ENCODE measurements around the gene IFT81.
"Not testable (repeated sequence)": the region's sequence is repeated elsewhere in the genome, so short reads cannot be mapped to it uniquely, and the experiment has no call there.

IFT81 gene, protein sequence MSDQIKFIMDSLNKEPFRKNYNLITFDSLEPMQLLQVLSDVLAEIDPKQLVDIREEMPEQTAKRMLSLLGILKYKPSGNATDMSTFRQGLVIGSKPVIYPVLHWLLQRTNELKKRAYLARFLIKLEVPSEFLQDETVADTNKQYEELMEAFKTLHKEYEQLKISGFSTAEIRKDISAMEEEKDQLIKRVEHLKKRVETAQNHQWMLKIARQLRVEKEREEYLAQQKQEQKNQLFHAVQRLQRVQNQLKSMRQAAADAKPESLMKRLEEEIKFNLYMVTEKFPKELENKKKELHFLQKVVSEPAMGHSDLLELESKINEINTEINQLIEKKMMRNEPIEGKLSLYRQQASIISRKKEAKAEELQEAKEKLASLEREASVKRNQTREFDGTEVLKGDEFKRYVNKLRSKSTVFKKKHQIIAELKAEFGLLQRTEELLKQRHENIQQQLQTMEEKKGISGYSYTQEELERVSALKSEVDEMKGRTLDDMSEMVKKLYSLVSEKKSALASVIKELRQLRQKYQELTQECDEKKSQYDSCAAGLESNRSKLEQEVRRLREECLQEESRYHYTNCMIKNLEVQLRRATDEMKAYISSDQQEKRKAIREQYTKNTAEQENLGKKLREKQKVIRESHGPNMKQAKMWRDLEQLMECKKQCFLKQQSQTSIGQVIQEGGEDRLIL

DNA sequence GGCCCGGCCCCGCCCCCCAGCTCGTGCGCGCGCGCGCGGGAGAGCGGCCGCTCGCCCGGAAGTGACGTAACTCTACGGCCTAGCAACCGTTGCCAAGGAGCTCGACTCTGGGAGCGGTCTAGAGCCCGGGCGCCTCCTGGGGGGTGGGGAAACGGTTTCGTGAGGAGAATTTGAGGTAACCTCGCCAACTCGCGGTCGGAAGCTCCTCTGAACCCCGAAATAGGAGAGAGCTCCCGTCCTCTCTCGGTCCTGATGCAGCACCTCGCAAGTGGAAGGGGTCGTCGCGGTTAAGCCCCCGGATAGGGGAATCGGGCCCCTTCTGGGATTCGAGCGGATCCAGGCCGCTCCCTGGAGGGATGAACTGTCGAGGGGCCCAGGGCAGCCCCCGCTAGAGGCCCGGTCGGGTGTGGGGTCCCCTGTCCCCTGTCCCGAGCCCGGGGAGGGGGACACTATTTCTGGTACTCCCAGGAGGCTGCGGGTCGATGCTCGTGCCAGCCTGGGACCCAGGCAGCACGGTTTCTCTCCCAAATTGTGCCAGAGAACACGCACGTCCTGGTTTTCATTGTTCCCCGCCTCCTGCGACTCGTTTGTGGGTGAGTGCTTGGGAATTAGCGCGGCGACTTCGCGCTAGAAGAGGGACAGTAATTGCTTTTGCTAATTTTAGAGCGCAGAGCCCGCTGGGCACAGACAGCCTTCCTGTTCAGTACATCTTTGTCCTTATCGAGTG, at the start of gene IFT81:
TSS of gene IFT81 (plus strand) at position 89 of the 727 bp plus-strand sequence. CDS start 3,024 bp downstream, outside the sequence.
- DNase-seq = peak; percentile 95

DNA sequence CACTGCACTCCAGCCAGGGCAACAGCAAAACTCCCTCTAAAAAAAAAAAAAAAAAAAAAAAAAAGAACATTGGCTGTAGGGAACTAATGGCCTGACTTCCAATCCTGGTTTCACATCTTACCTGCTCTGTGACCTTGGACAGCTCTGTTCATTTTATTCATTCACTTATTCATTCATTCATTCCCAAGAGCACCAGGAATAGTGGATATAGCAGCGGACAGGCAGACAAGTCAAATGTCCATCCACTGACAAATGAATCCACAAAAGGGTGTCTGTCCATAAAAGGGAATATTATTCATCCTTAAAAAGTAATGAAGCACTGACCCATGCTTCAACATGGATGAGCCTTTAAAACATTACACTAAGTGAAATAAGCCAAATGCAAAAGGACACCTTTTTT, 48.3 kb upstream of the IFT81 start:
- DNase-seq = no peak

DNA sequence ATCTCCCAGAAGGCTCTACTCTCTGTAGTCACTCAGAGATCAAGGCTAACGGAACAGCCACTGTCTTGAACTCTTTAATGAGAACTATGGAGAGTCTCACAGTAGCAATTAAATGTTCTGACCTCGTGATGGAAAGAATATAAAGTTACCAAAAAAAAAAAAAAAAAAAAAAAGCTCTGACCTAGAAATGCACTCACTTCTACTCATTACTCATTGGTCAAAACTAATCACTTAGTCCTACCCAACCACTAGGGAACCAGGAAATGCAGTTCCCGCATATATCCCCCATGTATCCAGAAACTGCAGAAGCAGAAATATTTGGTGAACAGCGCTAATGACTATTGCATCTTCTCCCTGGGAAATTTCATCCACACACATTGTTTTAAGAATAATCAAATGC, 46.4 kb upstream of the IFT81 start:
- no peak for DNase-seq

DNA sequence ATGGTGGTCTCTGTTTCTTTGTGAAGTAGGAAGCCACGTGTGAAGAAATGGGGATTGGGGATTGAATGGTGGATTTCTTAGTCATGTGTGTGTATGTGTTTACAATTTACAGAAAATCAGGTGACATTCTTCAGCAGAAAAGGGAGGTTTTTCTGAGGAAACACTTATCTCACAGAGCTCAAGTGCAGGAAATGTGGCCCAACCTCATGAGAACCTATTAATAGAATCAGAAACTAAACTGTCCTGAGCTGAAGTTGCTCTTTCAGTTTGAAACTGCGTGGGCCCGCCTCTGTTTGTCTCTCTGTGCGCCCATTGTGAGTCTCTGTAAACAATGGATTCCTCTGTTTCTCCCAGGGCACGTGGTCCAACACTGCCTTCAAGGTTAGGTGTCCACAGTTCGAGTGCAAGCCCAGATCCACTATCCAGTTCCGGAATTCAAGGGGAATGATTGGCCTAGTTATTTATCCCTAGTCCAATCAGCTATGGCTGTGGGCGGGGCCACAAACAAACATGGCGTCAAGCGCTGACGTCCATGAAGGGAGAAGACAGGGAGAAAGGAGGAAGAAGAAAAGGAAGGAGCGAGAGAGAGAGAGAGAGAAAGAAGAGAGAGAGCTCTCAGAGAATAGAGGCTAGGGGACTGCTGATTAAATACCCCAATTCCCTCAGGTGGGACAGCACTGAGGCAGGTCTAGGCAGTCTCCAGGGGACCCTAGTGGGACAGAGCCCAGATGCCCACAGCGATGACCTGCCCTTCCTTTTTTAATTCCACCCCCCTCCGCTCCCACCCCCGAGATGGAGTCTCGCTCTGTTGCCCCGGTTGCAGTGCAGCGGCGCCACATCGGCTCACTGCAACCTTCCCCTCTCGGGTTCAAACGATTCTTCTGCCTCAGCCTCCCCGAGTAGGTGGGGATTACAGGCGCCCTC, 44.4 kb upstream of the IFT81 start:
- DNase-seq = peak; percentile 87

DNA sequence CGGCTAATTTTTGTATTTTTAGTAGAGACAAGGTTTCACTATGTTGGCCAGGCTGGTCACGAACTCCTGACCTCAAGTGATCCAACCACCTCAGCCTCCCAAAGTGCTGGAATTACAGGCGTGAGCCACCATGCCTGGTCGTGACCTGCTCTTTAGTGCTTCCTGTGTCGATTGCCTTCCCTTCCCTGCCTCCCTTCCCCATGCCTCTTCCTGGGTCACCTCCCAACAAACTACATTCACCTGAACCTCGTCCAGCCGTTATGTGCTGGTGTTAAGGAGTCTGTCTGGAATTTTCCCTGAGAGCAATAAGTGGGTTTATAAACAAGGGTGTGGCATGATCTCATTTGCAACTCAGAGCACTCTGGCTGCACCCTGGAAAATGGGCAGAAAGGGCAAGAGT, 43.7 kb upstream of the IFT81 start:
- no peak for DNase-seq

DNA sequence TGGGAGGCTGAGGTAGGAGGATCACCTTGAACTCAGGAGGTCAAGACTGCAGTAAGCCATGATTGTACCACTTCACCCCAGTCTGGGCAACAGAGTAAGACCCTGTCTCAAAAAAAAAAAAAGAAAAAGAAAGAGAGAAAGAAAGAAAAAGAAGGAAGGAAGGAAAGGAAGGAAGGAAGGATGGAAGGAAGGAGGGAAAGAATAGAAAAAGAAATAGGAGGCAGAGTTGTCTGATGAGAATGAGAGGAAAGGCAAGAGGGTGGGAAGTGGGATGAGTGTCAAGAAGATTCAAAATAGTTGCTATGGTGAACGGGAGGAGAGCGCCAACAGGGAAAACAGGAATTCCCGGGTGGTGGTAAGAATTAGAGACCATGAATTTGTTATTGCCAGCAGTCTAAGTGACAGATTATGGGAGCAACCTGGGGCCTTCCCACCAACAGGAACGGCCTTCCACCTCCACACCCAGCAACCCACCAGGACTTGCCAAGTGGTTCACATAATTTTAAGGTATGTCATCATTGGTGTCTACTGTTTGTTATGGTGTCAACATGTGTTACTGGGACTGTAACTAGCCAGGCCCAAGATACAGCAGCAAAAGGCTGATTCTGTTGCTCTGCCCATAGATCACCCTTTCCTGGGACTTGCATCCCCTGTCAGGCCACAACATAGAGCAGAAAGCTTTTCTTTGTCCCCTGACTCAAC, 39.7 kb upstream of the IFT81 start:
- DNase-seq = no peak

DNA sequence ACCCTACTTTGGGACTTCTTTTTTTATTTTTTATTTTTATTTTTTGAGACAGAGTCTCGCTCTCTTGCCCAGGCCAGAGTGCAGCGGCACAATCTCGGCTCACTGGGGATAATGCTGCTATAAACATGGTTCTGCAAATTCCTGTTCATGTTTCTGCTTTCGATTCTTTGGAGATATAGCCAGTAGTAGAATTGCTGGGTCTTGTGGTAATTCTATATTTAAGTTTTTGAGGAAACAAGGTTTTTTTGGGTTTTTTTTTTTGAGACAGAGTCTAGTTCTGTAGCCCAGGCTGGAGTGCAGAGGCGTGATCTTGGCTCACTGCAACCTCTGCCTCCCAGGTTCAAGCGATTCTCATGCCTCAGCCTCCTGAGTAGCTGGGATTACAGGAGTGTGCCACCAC, 35.9 kb upstream of the IFT81 start:
- DNase-seq = not testable (repeated sequence)

DNA sequence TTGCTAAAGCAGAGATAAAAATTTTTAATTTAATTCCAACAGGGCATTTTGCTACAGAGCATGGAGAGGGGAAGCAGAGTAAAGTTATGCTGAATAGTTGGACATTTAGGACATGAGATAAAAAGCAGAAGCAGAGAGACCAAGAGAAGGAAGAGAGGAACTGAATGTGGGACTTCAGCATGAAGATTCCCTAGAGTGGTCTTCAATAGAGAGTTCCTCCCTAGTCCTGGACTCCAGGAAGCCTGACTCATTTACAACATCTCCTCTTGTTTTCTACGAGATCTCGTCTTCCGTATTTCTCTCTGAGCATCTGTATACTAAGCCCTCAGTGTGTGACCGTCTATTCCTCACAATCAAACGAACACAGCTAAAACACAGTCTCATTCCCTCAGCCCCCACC, 35.2 kb upstream of the IFT81 start:
- DNase-seq = no peak

DNA sequence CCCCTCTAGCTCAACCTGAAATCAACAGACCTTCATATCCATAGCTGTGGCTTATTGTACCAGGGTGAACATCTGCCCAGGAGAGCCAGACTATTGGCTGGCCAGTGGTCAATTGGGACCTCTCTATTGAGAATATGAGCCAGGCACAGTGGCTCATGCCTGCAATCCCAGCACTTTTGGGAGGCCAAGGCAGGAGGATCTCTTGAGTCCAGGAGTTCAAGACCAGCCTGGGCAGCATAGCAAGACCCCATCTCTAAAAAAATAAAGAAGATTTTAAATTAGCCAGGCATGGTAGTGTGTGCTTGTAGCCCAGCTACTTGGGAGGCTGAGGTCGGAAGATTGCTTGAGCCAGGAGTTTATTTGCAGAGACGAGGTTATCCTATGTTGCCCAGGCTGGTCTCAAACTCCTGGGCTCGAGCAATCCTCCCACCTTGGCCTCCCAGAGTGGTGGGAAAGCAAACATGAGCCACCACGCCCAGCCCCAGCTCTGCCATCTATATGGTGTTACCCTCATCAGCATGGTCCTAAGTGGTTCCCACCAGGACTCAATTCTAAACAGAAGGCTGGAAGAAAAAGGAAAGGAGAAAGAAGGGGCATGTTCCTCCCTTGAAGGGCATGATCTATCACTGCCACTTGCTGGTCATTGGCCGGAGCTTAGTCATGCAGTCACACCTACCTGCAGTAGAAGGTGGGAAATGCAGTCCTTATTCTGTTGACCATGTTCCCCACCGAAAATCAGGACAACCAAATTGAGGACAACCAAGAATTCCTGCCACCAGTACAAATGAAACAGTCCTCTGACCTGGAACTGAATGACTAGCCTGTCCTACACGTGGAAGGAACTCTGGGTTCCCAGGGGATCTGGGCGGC, 33.7 kb upstream of the IFT81 start:
- DNase-seq = no peak

DNA sequence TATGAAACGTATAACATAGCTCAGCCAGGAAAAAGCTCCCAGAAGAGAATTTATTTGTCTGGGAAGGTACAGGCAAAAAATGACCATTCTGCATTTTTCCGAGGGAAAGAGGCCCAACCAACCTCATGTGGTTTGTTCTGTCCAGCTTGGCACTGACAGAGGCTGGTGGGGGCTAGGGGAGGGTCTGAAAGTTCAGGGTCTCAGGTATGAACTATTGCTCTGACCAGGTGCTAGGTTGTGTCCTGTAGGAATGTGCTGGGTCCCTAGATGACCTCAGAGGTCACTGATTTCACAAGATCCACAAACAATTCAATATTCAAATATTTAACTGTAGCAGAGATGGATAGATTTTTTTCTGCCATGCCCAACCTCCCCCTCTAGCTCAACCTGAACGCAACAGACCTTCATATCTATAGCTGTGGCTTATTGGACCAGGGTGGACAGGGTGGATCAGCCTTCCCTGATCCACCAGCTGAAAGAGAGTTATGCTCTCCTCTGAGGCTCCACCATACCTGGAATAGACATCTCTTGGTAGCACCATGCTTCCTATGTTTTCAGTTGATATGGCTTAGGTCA, 32.9 kb upstream of the IFT81 start:
- no peak for DNase-seq

DNA sequence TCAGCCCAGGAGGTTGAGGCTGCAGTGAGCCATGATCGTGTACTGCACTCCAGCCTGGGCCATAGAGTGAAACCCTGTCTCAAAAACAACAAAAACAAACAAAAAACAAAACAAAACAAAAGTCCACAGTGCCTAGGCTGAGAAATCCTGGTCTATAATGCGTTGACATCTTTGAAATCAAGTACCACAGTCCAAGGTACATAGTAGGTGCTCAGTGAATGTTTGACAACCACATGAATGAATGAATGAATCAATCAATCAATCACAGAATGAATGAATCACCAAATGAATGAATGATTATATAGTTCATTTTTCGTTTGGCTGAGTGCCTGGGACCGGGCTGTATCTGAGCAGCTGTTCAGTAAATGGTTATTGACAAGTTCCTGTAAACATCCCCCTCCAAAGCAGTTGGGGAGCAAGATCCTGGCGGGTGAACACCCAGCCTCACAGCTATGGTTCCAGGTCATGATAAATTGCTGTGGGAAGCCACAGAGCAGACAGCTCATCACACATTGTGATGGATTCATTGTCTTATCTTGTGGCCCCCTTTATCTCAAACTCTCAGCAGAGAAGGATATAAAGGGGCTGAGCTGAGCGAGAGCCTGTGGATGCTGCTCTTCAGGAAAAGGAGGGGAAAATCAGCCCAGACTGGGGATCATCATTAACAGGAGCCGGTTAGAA, 30.4 kb upstream of the IFT81 start:
- DNase-seq = peak; percentile 83

DNA sequence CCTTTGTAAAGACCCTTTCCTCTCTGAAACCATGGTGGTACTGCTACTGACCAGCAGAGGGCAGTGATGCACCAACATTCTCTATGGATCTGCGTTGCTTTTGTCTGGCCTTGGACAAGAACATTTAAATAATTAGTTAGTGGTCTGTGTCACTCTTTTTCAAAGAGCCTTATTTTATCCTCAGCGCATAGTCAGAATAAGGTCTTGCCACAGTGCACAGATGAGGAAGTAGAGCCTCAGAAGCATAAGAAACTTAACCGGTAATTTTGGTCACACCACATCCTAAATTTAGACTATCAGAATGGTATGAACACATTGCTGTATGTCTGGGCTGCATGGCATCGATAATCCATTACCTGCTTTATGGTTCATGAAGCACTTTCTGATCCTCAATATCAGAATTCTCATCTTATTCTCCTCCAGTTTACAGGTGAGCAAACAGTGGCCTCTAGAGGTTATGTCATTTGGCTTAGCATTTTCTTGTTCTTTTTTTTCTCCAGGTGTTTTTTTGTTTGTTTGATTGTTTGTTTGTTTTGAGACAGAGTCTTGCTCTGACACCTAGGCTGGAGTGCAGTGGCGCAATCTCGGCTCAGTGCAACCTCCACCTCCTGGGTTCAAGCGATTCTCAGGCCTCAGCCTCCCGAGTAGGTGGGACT, 23.7 kb upstream of the IFT81 start:
- peak; percentile 85 for DNase-seq

DNA sequence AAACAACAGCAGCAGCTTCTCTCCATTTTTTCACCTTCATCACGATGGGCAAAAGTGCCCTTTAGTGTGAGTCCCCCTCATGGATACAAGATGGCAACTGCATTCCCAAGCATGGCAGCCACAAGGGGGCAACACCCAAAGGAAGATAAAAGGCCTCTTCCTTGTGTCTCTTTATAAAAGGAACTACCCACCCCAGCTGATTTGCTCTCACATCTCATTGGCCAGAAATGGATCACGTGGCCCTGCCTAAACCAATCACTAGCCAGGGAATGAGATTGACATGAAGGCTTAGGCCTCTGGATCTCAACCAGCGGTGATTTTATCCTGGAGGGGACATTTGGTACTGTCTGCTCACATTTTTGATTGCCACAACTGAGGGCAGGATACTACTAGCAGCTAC, 21.9 kb upstream of the IFT81 start:
- peak; percentile 83 for DNase-seq

DNA sequence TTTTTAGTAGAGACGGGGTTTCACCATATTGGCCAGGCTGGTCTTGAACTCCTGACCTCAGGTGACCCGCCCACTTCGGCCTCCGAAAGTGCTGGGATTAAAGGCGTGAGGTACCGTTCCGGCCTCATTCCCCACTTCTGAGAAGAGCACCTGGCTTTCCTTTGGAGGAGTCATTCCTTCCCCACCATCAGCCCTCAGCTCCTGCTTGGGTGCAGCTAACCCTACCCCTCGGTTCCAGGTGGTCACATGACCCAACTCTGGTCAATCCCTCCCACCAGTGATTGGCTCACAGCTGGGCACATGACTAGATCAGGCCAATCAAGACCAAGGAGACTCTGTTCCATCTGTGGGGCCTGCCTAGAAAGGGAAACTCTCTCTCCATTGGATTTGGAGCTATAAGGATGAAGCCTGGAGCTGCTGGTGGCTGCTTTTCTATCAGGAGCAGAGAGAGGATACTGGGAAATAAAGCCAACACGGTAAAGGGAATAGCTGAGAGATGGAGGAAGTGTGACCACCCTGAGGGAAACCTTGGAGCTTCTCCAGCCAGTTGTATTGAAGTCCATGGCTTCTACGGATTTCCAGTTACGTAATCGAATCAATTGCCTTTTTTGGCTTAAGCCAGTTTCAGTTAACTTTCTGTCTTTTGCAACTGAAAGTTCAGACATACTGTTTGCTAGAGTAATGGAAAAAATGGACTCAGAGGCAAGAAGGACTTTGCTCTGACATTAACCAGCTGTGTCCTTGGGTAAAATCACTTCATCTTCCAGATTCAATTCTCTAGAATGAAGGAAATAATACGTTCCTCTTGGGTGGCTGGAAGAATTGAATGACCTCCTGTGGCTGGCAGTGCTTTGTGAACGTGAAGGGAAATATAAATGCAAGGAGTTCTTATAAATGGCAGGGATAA, 19.7 kb upstream of the IFT81 start:
- DNase-seq = no peak

DNA sequence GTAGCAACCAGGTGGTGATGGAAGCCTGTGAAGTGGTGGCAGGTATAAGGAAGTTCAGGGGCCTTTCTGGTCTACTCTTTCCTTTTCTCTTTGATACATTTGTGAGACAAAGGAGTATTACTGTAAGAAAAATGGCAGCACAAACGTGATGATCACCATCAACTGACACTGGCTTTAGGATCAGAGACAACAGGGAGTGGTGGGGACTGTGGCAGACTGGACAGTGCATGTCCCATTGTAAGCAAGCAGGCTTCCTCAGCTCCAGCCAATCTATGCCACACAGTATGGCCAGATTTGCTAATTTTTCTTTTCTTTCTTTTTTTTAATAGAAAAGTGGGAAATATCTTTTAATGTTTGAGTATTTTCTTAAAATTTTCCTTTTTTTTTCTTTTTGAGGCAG, 19.0 kb upstream of the IFT81 start:
- DNase-seq = no peak

DNA sequence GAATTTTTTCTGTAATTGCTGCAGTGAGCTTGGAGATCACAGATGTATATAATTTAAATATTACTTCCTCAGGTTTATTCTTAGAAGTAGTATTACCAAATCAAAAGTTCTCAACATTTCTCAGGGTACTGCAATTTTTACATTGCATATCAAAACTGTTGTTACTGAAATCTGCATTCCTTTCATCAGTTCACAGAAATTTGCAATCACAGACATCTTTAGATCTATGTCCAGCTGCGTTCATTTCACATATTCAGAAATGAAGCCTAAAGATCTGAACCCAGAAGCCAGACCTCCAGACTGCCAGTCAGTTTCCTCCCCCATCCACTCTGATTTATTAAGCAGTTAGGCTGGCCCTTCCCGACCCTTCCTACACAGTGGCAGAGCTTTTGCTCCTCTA, 18.2 kb upstream of the IFT81 start:
- no peak for DNase-seq

DNA sequence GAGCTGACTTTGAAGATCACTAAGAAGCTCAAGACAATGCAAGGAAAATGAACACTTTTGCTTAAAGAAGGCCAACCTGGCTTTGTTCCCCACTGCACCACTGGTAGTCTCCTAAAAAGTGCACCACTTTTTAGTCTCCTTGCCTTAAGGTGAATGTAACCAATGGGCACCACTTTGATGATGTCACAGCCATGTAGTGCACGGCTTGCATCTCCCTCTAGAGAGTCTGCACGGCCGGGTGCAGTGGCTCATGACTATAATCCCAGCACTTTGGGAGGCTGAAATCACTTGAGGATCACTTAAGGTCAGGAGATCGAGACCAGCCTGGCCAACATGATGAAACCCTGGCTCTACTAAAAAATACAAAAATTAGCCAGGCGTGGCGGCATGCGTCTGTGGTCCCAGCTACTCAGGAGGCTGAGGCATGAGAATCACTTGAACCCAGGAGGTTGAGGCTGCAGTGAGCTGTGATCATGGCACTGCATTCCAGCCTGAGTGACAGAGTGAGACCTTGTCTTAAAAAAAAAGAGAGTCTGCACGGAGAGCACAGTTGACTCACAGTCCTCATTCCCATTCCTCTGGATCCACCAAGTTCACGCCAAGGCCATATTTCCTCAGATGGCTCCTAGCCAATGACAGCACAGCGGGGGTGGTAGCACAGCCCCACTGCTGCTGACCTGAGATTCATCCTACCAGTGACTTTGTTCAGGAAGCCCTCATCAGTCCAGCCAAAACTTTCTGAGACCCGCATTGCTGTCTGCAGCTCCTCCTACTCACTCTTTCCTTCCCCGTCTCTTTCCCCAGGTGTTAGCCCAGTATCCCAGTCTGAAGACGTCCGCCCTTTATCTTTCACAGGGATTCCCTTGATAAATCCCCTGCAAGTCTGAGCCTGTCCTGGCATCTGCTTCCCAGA, 16.5 kb upstream of the IFT81 start:
- no peak for DNase-seq
